Aorta (tissue), 5 donors: Measurements from ENCODE around the gene ERBB2. TPM values are rescaled to one million over a fixed set of nuclear protein-coding genes. Genes with fewer than 3 reads are reported as not detected.
A peak's percentile ranks its signal among the peaks of the same experiment; 100 is the strongest.

Experiments used
- ATAC-seq: fragments of 200-7000 bp; cut with Tn5 transposase; one replicate; pipeline ENCODE4 v1.9.1; 2022; ENCODE audit warnings: moderate library complexity; ENCODE audit not compliant: low FRiP score
- DNase-seq, 2 donors: peaks; one replicate each; pipeline ENCODE4 v3.0.0-alpha.2; 2020
- H3K27ac ChIP-seq, 2 donors: one replicate each; pipeline ENCODE4 v1.5.1; 2013; ENCODE audit warnings: low read length in 2 of 2, mild to moderate bottlenecking in 2 of 2, moderate library complexity in 2 of 2, control low read depth in 1 of 2, inconsistent platforms in 1 of 2, low read depth in 1 of 2
- H3K27me3 ChIP-seq, 2 donors: one replicate each; pipeline ENCODE4 v1.6.1; 2013; ENCODE audit warnings: control low read depth in 1 of 2, low read length in 1 of 2, mild to moderate bottlenecking in 1 of 2, moderate library complexity in 1 of 2; ENCODE audit not compliant: insufficient read depth in 2 of 2, control insufficient read depth in 1 of 2
- H3K36me3 ChIP-seq, 2 donors: one replicate each; pipeline ENCODE4 v1.6.1; 2013; ENCODE audit warnings: control low read depth in 1 of 2, low read length in 1 of 2, mild to moderate bottlenecking in 1 of 2; ENCODE audit not compliant: insufficient read depth in 2 of 2, control insufficient read depth in 1 of 2
- H3K4me1 ChIP-seq, 2 donors: one replicate each; pipeline ENCODE4 v1.6.1; 2013; ENCODE audit warnings: low read length in 2 of 2, control low read depth in 1 of 2, mild to moderate bottlenecking in 1 of 2, moderate library complexity in 1 of 2; ENCODE audit not compliant: insufficient read depth in 2 of 2, control insufficient read depth in 1 of 2
- H3K4me3 ChIP-seq, 2 donors: one replicate each; pipeline ENCODE4 v1.5.1; 2013; ENCODE audit warnings: low read length in 2 of 2, control low read depth in 1 of 2, mild to moderate bottlenecking in 1 of 2
- H3K9me3 ChIP-seq: one replicate; pipeline ENCODE4 v1.6.1; 2013; ENCODE audit warnings: mild to moderate bottlenecking, low read length; ENCODE audit not compliant: control insufficient read depth
- WGBS, 2 donors: extraction: QIAGEN DNeasy Blood & Tissue Kit; methylation state at CpG; one replicate each; pipeline ENCODE4 v1.1.7; 2013; 5-methylcytosine and 5-hydroxymethylcytosine counted together
- intact Hi-C, 2 donors: fragments of 100-400 bp; cut with DNase I; formaldehyde crosslinking; loops; one replicate each; pipeline versions ENCODE4 v1.14.2 to v1.15.0; 2022
- polyA plus RNA-seq, 2 donors: library from polyadenylated mRNA; stranded (reverse); fragments of 200-250 nt; gene quantifications; one replicate each; pipeline ENCODE4 v1.2.3, GENCODE V29; 2013
- total RNA-seq, 2 donors: library from RNA; stranded (reverse); fragmentation: NEBNext Ultra II Directional; extraction: Animal tissue kit (Norgen Biotek cat#: 25700); gene quantifications; one replicate each; pipeline ENCODE4 v1.2.1, GENCODE V29; 2021
- donor health status: healthy with polysubstance abuse.
- donor health status: Bipolar disorder and iron deficiency.
- donor health status: DM: no; HTN: no; CAD: no.
- donor health status: DM: no; HTN: no; CAD: no.
- donor health status: DM: yes; HTN: yes; CAD: no.

ERBB2 gene
- total and polyA plus RNA-seq, 4 donors: 22.7 to 74.0 (median 59.1) TPM

GRCh38 chr17:39711851-39712250, 12.0 kb downstream of the ERBB2 start:
- intact Hi-C loops: no loop called here
- Histone ChIP-seq H3K4me3 (no peak overlapping the region), H3K9me3 (no peaks in the 10 kb centered on the region), H3K27ac (no peak overlapping the region), H3K4me1 (no peaks in the 10 kb centered on the region), H3K36me3 (peaks cover 6 to 12% of the 10 kb centered on the region in 2 donors), H3K27me3 (no peaks in the 10 kb centered on the region)
- WGBS, 2 donors: 81 to 87% methylated on average over 10 of the region's 10 CpGs
- no peak for DNase-seq
- ATAC-seq: no peak

GRCh38 chr17:39714234-39714633, 14.4 kb downstream of the ERBB2 start:
- Histone ChIP-seq H3K9me3 (no peaks in the 10 kb centered on the region), H3K4me3 (no peak overlapping the region), H3K27ac (no peak overlapping the region), H3K27me3 (no peaks in the 10 kb centered on the region), H3K36me3 (peaks cover 6 to 9% of the 10 kb centered on the region in 2 donors), H3K4me1 (no peaks in the 10 kb centered on the region)
- peak in 1 of 2 donors; percentile 24 for DNase-seq
- intact Hi-C loops: no loop called here
- ATAC-seq: no peak
- 90 to 96% methylated on average over 4 of the region's 4 CpGs for WGBS, 2 donors

DNA sequence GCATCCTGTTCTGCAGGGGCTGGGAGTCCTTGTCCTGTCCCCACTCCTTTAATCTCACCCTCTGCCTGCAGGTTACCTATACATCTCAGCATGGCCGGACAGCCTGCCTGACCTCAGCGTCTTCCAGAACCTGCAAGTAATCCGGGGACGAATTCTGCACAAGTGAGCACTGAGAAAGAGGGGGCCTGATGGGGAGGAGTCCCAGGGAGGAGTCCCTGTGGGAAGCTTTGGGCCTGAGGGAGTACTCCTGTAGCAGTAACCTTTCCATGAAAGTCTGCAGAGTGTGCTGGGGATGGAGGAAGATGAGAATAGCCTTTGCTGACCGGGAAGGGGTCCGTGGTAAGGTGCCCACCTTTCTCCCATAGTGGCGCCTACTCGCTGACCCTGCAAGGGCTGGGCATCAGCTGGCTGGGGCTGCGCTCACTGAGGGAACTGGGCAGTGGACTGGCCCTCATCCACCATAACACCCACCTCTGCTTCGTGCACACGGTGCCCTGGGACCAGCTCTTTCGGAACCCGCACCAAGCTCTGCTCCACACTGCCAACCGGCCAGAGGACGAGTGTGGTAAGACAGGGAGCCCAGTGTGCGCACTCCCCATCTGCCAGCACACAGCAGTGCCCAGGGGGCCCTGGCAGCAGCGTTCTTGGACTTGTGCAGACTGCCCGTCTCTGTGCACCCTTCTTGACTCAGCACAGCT, 15.7 kb downstream of the ERBB2 start:
- H3K36me3 ChIP-seq: peaks cover 6 to 9% of the 10 kb centered on the region in 2 donors
- ATAC-seq: no peak
- WGBS, 2 donors: 86 to 88% methylated on average over 18 of the region's 18 CpGs

DNA sequence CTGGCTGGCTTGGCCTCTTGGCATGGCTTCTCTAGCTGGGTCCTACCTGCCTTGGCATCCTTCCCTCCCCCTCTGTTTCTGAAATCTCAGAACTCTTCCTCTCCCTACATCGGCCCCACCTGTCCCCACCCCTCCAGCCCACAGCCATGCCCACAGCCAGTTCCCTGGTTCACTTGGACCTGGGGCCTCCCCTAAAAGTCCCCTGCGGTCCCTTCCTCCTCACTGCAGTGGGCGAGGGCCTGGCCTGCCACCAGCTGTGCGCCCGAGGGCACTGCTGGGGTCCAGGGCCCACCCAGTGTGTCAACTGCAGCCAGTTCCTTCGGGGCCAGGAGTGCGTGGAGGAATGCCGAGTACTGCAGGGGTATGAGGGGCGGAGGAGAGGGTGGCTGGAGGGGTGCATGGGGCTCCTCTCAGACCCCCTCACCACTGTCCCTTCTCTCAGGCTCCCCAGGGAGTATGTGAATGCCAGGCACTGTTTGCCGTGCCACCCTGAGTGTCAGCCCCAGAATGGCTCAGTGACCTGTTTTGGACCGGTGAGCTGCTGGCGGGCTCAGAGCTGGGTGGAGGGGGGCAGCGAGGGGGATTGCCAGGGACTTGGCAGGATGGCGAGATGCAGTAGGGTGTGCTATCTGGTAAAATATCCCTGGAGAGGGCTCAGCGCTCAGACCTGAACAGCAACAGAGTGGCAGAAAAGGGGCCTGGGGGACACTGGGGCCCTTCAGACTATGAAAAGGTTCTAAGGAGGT, 16.4 kb downstream of the ERBB2 start:
- no peak overlapping the region for H3K4me3 ChIP-seq
- WGBS, 2 donors: 63 to 65% methylated on average over 15 of the region's 15 CpGs
- no peak overlapping the region for H3K27ac ChIP-seq
- H3K9me3 ChIP-seq: no peaks in the 10 kb centered on the region
- peak in 1 of 2 donors; percentile 38 for DNase-seq
- peaks cover 6 to 9% of the 10 kb centered on the region in 2 donors for H3K36me3 ChIP-seq
- H3K4me1 ChIP-seq: no peaks in the 10 kb centered on the region
- intact Hi-C loops: no loop called here
- no peaks in the 10 kb centered on the region for H3K27me3 ChIP-seq
- ATAC-seq: no peak

More for the DNA sequence above, 15.7 kb downstream of the ERBB2 start:
- Histone ChIP-seq H3K4me1 (no peaks in the 10 kb centered on the region), H3K4me3 (no peak overlapping the region), H3K27ac (no peak overlapping the region), H3K27me3 (no peaks in the 10 kb centered on the region), H3K9me3 (no peaks in the 10 kb centered on the region)
- DNase-seq: peak in 1 of 2 donors; percentile 40
- intact Hi-C loops: no loop called here

DNA sequence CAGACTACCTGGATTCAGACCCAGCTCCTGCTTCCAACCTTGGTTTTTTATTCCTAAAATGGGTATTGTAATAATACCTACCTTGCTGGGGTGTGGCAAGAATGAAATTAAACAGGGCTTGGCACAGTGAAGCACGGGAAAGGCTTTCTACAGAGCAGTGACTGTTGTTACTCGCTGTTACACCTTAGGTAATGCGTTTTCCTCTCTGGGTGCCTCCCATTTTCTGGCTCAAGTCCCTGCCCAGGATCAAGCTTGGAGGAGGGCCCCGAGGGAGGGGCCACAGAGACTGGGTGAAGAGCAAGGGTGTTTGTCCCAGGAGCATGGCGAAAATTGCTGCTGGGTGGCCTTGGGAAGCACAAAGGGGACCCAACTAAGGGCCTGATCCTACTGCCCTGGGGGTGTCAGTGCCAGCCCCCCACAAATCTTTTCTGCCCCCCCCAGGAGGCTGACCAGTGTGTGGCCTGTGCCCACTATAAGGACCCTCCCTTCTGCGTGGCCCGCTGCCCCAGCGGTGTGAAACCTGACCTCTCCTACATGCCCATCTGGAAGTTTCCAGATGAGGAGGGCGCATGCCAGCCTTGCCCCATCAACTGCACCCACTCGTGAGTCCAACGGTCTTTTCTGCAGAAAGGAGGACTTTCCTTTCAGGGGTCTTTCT, 17.1 kb downstream of the ERBB2 start:
- H3K27ac ChIP-seq: no peak overlapping the region
- H3K9me3 ChIP-seq: no peaks in the 10 kb centered on the region
- H3K4me1 ChIP-seq: no peaks in the 10 kb centered on the region
- peaks cover 6% of the 10 kb centered on the region in 2 donors for H3K36me3 ChIP-seq
- intact Hi-C loops: no loop called here
- WGBS, 2 donors: 67 to 69% methylated on average over 11 of the region's 11 CpGs
- ATAC-seq: no peak
- peak in 1 of 2 donors; percentile 38 for DNase-seq
- no peak overlapping the region for H3K4me3 ChIP-seq
- no peaks in the 10 kb centered on the region for H3K27me3 ChIP-seq

GRCh38 chr17:39717660-39718059, 17.8 kb downstream of the ERBB2 start:
- Histone ChIP-seq H3K4me3 (no peak overlapping the region), H3K27ac (no peak overlapping the region), H3K9me3 (no peaks in the 10 kb centered on the region), H3K27me3 (no peaks in the 10 kb centered on the region), H3K36me3 (peaks cover 3 to 6% of the 10 kb centered on the region in 2 donors), H3K4me1 (no peaks in the 10 kb centered on the region)
- intact Hi-C loops: no loop called here
- no peak for DNase-seq
- ATAC-seq: no peak
- WGBS, 2 donors: 46 to 51% methylated on average over 6 of the region's 6 CpGs

GRCh38 chr17:39719563-39720355, 19.9 kb downstream of the ERBB2 start:
- Histone ChIP-seq H3K36me3 (peaks cover 3 to 8% of the 10 kb centered on the region in 2 donors), H3K27me3 (no peaks in the 10 kb centered on the region), H3K4me3 (no peak overlapping the region), H3K9me3 (no peaks in the 10 kb centered on the region), H3K27ac (no peak overlapping the region), H3K4me1 (no peaks in the 10 kb centered on the region)
- DNase-seq (peak in 1 of 2 donors; percentile 30), ATAC-seq (no peak)
- 87 to 88% methylated on average over 7 of the region's 7 CpGs for WGBS, 2 donors
- intact Hi-C loops: loop anchor here in 1 of 2 donors (10.0 kb wide), 1 partner anchor 65 kb away; no protein-coding TSS in a partner anchor

- ATAC-seq (no peak), DNase-seq (peak in 1 of 2 donors; percentile 28)
- no peaks in the 10 kb centered on the region for H3K27me3 ChIP-seq
- H3K4me3 ChIP-seq: no peak overlapping the region
- intact Hi-C loops: loop anchor here in 1 of 2 donors (10.0 kb wide), 1 partner anchor 63 kb away; no protein-coding TSS in a partner anchor
- no peaks in the 10 kb centered on the region for H3K4me1 ChIP-seq
- H3K36me3 ChIP-seq: peaks cover 0 to 7% of the 10 kb centered on the region in 2 donors
- no peak overlapping the region for H3K27ac ChIP-seq
- no peaks in the 10 kb centered on the region for H3K9me3 ChIP-seq
- 89% methylated on average over 6 of the region's 6 CpGs for WGBS, 2 donors
These were observed 22.2 kb downstream of the ERBB2 start for GRCh38 chr17:39722104-39722503.
